ENCODE data around the gene PCNX3. TPM values are rescaled to one million over a fixed set of nuclear protein-coding genes. Genes with fewer than 3 reads are reported as not detected.

The PCNX3 gene
- total RNA-seq, 1 donor: 31.5 TPM

GRCh38 chr11:65685981-65686380, 70.4 kb downstream of the PCNX3 start:
- H3K4me3 ChIP-seq (ENCODE audit: low read depth, low read length): no peak overlapping the region
- no peak for DNase-seq (ENCODE audit: low read depth)
- TF ChIP-seq CTCF (IDR thresholded peaks at IDR 0.05; ENCODE audit: insufficient read depth, low read length): no peak

Small RNA genes lying within 50 kb of the gene (small RNA-seq; reads per million reads assigned to genes)
- 0.25 reads per million for gene MIR4489
- not detected for gene MIR4690

Other genes with a start within 250 kb of the PCNX3 start
- gene SLC25A45, start 233.1 kb upstream of the PCNX3 start, total RNA-seq (ENCODE audit: low replicate concordance): 0.41 and 5.8 TPM in 2 replicates
- gene FRMD8, start 229.1 kb upstream of the PCNX3 start, total RNA-seq (ENCODE audit: low replicate concordance): 42.7 and 172 TPM in 2 replicates
- 527 and 883 TPM in 2 replicates for gene NEAT1, start 193.0 kb upstream of the PCNX3 start, total RNA-seq (ENCODE audit: low replicate concordance)
- 10,787 and 27,374 TPM in 2 replicates for gene MALAT1, start 116.7 kb upstream of the PCNX3 start, total RNA-seq (ENCODE audit: low replicate concordance)
- gene SCYL1, start 90.7 kb upstream of the PCNX3 start, total RNA-seq (ENCODE audit: low replicate concordance): 32.1 and 76.8 TPM in 2 replicates
- 47.3 and 147 TPM in 2 replicates for gene LTBP3, start 57.4 kb upstream of the PCNX3 start, total RNA-seq (ENCODE audit: low replicate concordance)
- gene ZNRD2, start 45.3 kb upstream of the PCNX3 start, total RNA-seq (ENCODE audit: low replicate concordance): 27.2 and 48.0 TPM in 2 replicates
- 5.6 and 21.6 TPM in 2 replicates for gene FAM89B, start 43.2 kb upstream of the PCNX3 start, total RNA-seq (ENCODE audit: low replicate concordance)
- gene EHBP1L1, start 39.7 kb upstream of the PCNX3 start, total RNA-seq (ENCODE audit: low replicate concordance): 52.2 and 58.5 TPM in 2 replicates
- gene KCNK7, start 20.0 kb upstream of the PCNX3 start, total RNA-seq (ENCODE audit: low replicate concordance): 0.09 and 0.65 TPM in 2 replicates
- gene MAP3K11, start 1.6 kb upstream of the PCNX3 start, total RNA-seq (ENCODE audit: low replicate concordance): 22.4 and 30.4 TPM in 2 replicates
- 7.5 and 21.7 TPM in 2 replicates for gene SIPA1, start 22.3 kb downstream of the PCNX3 start, total RNA-seq (ENCODE audit: low replicate concordance)
- 10.2 and 39.5 TPM in 2 replicates for gene RELA, start 47.1 kb downstream of the PCNX3 start, total RNA-seq (ENCODE audit: low replicate concordance)
- gene KAT5, start 96.5 kb downstream of the PCNX3 start, total RNA-seq (ENCODE audit: low replicate concordance): 35.9 and 59.1 TPM in 2 replicates
- gene RNASEH2C, start 105.0 kb downstream of the PCNX3 start, total RNA-seq (ENCODE audit: low replicate concordance): 44.6 and 49.6 TPM in 2 replicates
- gene AP5B1, start 165.2 kb downstream of the PCNX3 start, total RNA-seq (ENCODE audit: low replicate concordance): 11.5 and 14.4 TPM in 2 replicates
- not detected in 2 replicates for gene OVOL1, start 171.3 kb downstream of the PCNX3 start, total RNA-seq (ENCODE audit: low replicate concordance)
- gene SNX32, start 218.2 kb downstream of the PCNX3 start, total RNA-seq (ENCODE audit: low replicate concordance): 1.6 and 3.3 TPM in 2 replicates
- gene CFL1, start 242.4 kb downstream of the PCNX3 start, total RNA-seq (ENCODE audit: low replicate concordance): 673 and 713 TPM in 2 replicates
- 26.3 and 31.8 TPM in 2 replicates for gene MUS81, start 244.7 kb downstream of the PCNX3 start, total RNA-seq (ENCODE audit: low replicate concordance)

All from fibroblast of the aortic adventitia (primary cell).